NCI-H226 (cell line): Measurements from ENCODE around the gene ELF1.
"Not testable (repeated sequence)": the region's sequence is repeated elsewhere in the genome, so short reads cannot be mapped to it uniquely, and the experiment has no call there.

Source experiments
- DNase-seq: peaks from one replicate; pipeline ENCODE4 v3.0.0-alpha.2; 2015

The ELF1 gene

DNA sequence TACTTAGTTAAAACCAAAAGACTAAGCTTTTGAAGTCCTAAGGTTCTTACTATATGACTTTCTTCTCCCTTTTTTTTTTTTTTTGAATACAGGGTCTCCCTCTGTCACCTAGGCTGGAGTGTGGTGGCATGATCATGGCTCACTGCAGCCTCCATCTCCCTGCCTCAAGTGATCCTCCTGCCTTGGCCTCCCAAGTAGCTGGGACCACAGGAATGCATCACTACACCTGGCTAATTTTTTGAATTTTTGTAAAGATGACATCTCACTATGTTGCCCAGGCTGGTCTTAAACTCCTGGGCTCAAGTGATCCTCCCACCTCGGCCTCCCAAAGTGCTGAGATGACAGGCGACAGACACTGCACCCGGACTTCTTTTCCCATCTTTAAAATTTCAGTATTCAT lies 89.2 kb downstream of the ELF1 start:
- not testable (repeated sequence) for DNase-seq

DNA sequence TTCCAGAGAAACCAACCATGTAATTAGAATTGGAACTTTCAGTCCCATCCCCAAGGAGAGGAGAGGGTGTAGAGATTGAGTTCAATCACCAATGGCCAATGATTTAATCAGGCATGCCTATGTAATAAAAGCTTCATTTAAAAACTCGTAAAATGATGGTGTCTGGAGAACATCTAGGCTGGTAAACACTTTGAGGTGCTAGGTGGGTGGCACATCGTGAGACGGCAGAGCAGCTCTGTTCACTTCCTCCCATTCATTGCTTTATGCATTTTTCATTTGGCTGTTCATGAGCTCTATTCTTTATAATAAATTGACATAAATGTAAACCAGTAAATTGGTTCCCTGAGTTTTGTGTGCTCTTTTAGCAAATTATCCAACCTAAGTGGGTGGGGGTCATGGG lies 90.1 kb downstream of the ELF1 start:
- no peak for DNase-seq

DNA sequence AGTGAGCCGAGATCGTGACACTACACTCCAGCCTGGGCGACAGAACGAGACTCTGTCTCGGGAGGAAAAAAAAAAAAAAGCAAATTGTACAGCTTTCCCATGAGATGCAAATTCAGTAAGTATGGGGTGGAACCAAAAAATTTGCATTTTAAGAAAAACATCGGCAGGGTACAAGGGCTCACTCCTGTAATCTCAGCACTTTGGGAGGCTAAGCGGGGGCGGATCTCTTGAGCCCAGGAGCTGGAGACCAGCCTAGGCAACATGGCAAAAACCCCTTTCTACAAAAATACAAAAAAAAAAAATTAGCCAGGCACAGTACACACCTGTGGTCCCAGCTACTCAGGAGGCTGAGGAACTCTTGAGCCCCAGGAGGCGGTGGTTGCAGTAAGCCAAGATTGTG lies 91.2 kb downstream of the ELF1 start:
- no peak for DNase-seq

DNA sequence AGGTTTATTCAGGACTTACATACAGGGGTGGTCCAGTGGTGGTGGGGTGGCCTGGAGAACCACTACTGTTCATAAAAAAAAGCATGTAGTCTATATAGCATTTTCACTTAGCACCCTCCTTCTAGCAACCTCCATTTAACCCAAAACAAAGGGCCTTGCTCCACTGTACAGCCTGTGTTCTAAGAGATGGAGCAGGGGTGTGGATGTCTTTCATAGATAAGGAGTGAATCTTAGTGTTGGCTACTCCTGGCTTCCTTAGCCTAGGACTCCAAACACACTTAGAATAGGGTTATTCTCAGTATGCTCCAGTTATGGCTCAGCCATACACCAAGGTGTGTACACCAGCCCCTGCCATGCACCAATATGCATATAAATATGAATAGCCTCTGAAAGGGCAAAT lies 95.2 kb downstream of the ELF1 start:
- no peak for DNase-seq

DNA sequence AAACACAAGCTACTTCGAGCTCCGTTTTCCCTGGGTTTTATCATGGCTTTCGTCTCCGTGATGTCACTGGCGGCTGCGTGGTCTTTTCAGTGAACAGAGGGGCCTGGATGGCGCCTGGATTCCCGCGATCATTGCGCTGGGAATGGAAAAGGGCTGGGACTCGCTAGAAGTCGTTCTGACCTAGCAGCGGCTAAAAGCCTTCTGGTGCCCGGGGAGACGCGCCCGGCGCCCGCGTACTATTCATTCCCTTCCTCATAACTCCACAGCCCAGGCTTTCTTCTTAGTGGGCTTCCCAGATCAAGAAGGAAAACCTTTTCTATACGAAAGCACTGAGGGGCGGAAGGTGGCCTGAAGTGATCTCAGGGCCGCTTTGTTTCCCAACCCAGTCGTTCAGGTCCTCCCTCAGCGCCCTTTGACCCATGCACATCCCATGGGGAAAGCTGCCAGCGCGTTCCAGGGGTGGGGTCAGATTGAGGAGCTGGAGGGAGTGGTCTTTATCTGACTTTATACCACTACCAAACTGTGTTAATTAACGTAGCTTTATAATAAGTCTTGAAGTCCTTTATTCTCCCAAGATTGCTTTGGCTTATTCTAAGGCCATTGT lies 96.6 kb downstream of the ELF1 start:
- DNase-seq, result no peak

DNA sequence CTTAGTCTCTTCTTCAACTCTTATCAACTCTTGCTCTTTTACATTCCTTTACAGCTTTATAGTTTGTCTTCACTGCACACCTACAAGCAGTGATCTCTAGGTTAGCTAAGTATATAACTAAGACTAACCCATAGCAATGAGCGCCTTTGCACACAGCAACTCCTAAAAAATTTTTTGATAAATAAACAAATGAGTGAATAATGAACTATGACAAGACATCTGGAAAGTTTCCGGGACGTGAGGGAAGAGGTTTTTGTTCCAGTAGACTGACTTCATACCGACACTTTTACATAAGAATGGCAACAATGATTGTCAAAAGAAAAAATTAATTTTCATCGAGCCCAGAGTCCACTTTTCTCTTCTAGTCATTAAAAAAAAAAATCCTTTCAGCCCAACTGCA lies 98.3 kb downstream of the ELF1 start:
- no peak for DNase-seq

DNA sequence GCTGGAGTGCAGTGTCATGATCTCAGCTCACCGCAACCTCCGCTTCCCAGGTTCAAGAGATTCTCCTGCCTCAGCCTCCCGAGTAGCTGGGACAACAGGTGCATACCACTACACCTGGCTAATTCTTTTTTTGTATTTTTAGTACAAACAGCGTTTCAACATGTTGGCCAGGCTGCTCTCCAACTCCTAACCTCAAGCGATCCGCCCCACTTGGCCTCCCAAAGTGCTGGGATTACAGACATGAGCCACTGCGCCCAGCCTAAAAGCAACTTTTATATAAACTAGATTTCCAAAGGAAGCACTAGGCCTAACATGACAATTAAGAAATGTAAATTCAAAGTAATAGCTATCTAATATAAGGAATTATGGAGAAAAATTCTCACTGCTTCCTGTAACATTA lies 99.2 kb downstream of the ELF1 start:
- not testable (repeated sequence) for DNase-seq

DNA sequence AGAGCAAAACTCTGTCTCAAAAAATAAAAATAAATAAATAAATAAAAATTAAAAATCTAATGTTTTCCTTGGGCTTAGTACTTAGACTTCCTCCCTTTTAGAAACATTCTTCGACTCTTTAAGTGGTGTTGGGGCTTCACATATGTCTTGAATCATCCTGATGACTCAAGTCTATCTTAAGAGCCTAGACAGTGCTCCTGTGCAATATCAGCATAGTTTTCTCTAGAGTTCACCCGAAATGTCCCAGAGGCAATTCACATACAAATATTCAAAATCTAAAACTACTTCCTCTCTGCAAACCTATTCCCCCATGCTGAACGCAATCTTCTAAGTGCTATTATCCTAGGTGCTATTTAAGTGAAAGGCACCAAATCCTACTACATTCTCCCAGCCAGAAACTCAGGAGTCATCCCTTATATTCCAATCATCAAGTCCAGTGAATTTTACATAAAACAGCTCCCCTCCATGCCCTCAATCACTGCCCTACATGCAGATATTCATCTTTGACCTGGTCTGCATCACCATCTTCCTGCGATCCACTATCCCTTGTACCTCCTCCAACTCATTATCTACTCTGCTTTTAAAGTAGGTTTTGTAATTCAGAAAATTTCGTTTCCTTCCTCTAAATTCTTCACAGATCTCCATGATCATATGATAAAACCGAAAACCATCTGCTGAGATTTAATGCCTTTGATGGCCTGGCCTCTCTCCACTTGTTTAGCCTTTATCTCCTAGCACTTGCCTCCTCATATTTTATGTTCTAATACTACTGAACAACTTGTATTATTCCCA lies 102.7 kb downstream of the ELF1 start:
- no peak for DNase-seq

DNA sequence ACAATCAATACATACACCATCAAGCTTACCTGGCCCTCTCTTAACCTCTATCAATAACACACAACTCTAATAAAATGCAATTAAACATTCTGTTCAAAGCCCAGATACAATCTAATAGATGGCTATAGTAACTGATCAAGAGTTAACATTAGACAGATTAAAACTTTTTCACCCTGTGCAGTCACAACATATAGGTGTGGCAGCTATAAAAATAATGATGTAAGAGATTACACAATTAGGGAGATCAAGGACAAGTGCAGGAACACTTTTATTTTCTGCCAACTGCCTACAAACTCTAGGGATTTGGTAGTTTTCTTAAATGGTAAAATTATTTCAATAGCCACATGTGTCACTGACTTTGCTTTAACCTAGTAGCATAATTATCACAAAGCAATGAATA lies 104.3 kb downstream of the ELF1 start:
- DNase-seq, result not testable (repeated sequence)

DNA sequence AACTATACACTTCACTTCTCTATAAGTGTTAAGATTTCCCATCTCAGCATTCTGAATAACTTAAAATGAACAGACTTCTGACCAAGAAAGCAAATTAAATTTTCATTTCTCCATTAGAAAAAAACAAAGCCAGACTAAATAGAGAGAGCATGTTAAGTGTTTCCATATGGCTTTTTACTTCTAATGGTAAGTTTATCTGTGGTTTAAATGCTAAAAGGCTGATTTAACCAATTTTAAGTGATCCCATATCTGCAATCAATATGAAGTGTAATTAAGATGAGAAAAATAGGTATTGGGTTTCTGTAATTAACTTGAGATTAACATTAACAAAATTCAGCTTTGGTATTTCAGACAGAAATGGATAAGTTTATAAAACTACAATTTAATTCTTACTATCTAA lies 107.8 kb downstream of the ELF1 start:
- DNase-seq, result no peak

DNA sequence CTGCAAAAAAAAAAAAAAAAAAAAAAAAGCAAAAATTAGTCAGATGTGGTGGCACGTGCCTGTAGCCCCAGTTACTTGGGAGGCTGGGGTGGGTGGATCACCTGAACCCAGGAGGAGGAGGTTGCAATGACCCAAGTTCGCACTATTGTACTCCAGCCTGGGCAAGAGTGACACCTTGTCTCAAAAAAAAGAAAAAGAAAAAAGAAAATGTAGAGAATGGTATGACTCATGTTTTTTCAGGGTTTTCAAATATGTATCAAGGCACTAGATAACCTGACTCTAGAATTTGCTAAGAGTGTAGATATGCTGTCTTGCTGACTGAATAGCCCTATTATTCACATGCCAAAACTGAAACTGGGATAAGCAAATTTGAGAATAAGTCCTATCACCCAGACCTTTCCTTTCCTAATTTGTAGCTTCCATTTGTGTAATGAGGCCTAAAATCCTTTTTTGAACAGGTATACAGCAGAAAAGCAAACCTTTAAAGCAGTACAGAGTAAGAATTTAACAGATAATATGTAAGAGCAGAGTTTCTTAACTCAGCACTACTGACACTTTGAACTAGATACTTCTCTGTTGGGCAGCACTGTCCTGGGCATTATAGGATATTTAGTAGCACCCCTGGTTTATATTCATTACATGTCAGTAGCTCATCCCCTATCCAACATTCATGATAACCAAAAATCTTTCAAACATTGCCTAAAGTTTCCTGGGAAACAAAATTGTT lies 108.6 kb downstream of the ELF1 start:
- peak; percentile 69 for DNase-seq

DNA sequence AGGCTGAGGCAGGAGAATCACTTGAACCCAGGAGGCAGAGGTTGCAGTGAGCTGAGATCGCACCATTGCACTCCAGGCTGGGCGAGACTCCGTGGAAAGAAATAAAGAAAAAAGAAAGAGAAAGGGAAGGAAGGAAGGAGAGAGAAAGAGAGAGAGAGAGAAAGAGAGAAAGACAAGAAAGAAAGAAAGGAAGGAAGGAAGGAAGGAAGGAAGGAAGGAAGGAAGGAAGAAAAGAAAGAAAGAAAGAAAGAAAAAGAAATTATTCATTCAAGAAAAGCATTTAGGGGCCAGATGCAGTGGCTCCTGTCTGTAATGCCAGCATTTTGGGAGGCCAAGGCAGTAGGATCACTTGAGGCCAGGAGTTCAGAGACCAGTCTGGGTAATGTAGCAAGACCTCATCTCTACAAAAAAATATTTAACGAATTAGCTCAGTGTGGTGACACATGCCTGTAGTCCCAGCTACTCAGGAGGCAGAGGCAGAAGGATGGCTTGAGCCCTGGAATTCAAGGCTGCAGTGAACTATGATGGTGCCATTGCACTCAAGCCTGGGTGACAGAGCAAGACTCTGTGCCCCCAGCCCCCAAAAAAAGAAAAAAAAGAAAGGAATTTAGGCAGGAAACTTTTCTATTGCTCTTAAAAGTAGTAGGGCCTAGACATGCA lies 109.4 kb downstream of the ELF1 start:
- DNase-seq, result not testable (repeated sequence)

DNA sequence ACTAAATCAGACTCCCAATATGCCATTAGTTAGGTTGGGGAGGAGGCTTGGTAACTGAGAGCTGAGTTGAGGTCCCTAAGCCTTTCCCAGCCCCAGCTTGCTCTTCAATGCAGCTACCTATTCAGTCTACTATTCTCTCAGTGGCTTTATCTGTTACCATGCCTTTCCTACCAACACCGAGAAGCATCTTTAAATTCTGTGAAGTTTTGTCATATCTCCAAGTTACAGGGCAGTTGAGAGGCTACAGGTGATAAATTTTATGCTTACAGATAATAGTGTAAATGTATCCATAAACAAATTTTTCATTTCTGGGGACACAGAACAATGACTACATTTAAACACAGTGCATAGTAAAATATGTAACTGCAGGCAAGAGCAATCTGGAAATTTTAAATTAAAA lies 110.6 kb downstream of the ELF1 start:
- DNase-seq, result no peak

DNA sequence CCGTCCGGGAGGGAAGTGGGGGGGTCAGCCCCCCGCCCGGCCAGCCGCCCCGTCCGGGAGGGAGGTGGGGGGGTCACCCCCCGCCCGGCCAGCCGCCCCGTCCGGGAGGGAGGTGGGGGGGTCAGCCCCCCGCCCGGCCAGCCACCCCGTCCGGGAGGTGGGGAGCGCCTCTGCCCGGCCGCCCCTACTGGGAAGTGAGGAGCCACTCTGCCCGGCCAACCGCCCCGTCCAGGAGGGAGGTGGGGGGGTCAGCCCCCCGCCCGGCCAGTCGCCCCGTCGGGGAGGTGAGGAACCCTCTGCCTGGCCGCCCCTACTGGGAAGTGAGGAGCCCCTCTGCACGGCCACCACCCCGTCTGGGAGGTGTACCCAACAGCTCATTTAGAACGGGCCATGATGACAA lies 118.1 kb downstream of the ELF1 start:
- not testable (repeated sequence) for DNase-seq

DNA sequence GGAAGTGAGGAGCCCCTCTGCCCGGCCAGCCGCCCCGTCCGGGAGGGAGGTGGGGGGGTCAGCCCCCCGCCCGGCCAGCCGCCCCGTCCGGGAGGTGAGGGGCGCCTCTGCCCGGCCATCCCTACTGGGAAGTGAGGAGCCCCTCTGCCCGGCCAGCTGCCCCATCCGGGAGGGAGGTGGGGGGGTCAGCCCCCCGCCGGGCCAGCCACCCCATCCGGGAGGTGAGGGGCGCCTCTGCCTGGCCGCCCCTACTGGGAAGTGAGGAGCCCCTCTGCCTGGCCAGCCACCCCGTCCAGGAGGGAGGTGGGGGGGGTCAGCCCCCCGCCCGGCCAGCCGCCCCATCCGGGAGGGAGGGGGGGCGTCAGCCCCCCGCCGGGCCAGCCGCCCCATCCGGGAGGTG lies 118.5 kb downstream of the ELF1 start:
- DNase-seq, result not testable (repeated sequence)

DNA sequence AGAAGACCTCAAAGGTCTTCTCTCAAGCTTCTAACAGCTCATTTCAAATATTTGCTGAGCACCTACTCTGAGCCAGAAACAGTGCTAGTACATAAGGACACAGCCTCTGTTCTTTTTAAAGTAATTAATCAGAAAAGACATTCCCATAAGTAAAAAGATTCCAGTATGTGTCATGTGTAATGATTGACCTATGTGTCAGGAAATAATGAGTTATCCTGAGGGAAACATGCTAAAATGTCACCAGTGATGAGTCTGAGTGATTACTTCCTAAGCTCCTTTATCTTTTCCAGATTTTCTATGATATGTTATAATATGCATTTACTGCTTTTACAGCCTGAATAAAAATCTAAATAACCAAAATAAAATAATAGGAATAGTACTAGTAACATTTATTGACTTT lies 122.1 kb downstream of the ELF1 start:
- no peak for DNase-seq

DNA sequence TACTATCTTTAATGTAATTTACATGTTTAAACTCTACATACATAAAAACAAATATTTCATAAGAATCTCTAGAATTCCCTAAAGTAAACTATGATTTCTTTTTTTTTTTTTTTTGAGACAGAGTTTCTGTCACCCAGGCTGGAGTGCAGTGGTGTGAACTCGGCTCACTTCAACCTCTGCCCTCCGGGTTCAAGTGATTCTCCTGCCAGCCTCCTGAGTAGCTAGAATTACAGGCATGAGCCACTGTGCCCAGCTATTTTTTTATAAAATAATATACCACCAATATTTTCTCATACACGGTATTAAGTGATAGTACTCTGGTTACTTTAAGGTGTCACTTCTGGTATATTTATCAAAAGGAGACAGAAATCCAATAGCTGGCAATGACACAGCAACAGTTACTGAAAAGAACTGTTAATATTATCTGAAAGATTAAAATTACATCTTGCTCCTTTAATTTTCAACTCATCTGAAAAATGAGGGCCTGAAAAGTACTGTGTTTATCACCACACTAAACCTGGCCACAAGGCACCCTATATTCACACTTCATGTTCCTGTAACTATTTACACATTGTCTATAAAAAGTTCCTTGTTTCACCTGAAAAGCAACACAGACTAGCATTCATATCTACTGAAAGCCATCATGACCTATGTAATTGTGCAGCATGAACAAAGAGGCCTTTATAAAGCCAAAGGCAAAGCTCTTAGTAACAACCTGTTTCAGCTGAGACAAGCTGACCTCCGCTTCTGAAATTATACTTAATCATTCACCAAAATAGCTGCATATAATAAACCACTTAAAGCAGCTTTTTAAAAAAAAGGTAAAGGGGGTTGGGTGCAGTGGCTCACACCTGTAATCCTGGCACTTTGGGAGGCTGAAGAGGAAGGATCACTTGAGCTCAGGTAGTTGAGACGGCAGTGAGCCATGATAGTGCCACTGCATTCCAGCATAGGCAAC lies 123.6 kb downstream of the ELF1 start:
- DNase-seq, result no peak

DNA sequence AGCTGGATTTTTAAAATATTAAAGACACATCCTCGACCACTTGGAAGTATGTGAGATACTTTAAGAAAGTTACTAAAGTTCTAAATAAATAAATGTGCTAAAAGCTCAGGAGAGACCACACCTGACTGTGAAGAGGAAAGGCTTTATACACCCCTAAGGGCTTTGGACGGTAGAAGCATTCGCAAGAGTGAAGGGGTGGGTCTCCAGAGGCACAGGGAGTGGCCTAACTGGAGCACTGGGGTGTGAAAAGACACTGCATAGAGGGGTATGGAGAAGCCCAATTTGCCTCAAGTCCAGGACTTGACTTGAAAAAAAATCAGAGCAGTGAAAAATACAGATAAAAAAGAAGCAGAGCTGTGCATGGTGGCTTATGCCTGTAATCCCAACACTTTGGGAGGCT lies 125.5 kb downstream of the ELF1 start:
- not testable (repeated sequence) for DNase-seq

DNA sequence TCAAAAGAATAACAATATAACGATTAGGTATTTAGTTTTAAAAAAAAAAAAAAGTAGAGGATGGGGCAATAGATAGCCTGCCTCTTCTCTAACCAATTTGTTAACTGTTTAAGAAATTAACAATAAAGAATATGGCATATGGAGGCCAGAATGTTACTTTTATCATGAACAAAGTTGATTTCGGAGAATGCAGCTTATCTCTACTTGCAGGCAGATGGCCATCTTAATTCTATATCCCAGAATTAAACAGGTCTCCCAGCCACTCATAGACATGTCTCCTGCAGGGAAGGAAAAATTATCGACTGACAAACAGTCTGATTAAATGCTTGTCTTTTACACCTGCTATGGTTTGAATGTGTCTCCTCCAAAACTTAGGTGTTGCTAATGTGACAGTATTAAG lies 133.1 kb downstream of the ELF1 start:
- no peak for DNase-seq

DNA sequence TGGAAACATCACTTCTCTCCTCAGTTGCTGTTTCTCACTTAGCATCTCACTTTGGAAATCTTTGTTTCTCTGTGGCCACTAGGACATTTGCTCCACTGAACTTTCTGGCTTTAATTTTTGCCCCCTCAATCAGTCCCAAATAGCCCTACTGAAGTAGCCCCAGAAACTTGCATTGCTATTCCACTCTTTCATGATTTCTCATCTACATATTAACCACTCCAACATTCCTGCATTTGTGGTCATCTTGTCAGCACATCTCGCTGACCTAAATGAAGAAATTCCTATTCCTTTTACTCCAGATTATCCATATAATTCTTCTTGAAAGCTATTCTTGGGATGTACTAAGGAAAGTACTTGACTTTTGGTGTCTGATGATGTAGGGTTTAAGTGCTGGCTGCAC lies 134.9 kb downstream of the ELF1 start:
- not testable (repeated sequence) for DNase-seq
